Measurements from ENCODE around the gene ITIH1. TPM values are rescaled to one million over a fixed set of nuclear protein-coding genes. Genes with fewer than 3 reads are reported as not detected.

The ITIH1 gene
- total and polyA plus RNA-seq, 9 of the 15 experiments (the other 6 are each of a cell fraction or from before 2014, with no cell fraction given), result 0.31 TPM; not detected in 8

DNA sequence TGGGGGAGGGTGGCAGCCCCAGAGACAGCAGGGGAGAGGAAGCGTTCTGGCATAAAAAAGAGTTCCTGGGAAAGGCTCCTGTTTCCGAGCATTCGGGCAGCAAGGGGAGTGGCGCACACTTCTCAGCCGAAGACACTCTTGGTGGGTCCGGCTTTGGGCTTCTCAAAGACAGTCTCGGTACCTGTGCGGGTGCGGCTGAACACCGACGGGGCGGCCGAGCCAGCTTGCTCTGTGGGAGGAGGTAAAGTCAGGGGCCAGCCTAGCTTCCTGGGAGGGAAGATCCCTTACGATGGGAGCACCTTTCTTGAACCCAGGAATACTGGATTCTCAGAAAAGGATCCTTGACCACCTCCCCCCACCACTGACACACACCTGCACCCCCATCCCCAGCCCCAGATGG, 55.8 kb downstream of the ITIH1 start:
- in situ Hi-C loops (cut with MboI), result no loop called here
- ATAC-seq (no peak), FAIRE-seq (no peak)

More for the DNA sequence above, 55.8 kb downstream of the ITIH1 start:
- H2AFZ ChIP-seq (ENCODE audit: low read depth, low read length), result no peak overlapping the region
- intact Hi-C loops (cut with micrococcal nuclease), result loop anchor here (5.0 kb wide), 1 partner anchor 91 kb away; no protein-coding TSS in a partner anchor
- H3K36me3 ChIP-seq (ENCODE audit: control insufficient read depth, insufficient read depth, low read length), result no peaks in the 10 kb centered on the region
- H3K27ac ChIP-seq (ENCODE audit: extremely low read depth, low read depth, low read length), result no peak overlapping the region
- no peak for DNase-seq (ENCODE audit: extremely low read depth in 1 of 4, low spot score in 3 of 4)
- H3K9me1 ChIP-seq (ENCODE audit: control insufficient read depth, insufficient read depth, low read length), result no peaks in the 10 kb centered on the region
- no peaks in the 10 kb centered on the region for H3K9me3 ChIP-seq (replicated peaks; ENCODE audit: control insufficient read depth, insufficient read depth, low read depth, low read length)
- H3K4me2 ChIP-seq (ENCODE audit: insufficient read depth, low read length), result no peak overlapping the region
- ChIA-PET CTCF (ENCODE audit: low intra/inter-chr PET ratio) (no interaction called here), POLR2A (interaction anchor here (1.7 kb wide), 1 partner anchor 14 kb away, joined by 4 read pairs; no protein-coding TSS in a partner anchor)
- H3K9ac ChIP-seq (ENCODE audit: insufficient read depth in 1 of 2, low read depth in 2 of 2, low read length in 2 of 2), result no peak overlapping the region
- H4K20me1 ChIP-seq (replicated peaks; ENCODE audit: control insufficient read depth, insufficient read depth, low read length), result no peaks in the 10 kb centered on the region
- H3K79me2 ChIP-seq (ENCODE audit: control insufficient read depth, insufficient read depth, low read length), result no peaks in the 10 kb centered on the region
- no peak overlapping the region for H3K4me3 ChIP-seq
- no TSS peak for BruUV-seq (replicated peaks)
- peaks cover 15 to 20% of the 10 kb centered on the region in 2 experiments for H3K4me1 ChIP-seq (replicated peaks in 1 of 2; ENCODE audit: control insufficient read depth in 2 of 2, insufficient read depth in 2 of 2, low read length in 2 of 2)
- 51% methylated on average over 14 of the region's 14 CpGs for WGBS (ENCODE audit: insufficient coverage, low coverage, missing lambda C conversion rate)
- peaks cover 0 to 13% of the 10 kb centered on the region in 2 experiments; a peak in 3 of 5 replicates for H3K27me3 ChIP-seq (ENCODE audit: control insufficient read depth in 2 of 2, insufficient read depth in 2 of 2, low read length in 2 of 2)
- TF ChIP-seq, protein P1, sequence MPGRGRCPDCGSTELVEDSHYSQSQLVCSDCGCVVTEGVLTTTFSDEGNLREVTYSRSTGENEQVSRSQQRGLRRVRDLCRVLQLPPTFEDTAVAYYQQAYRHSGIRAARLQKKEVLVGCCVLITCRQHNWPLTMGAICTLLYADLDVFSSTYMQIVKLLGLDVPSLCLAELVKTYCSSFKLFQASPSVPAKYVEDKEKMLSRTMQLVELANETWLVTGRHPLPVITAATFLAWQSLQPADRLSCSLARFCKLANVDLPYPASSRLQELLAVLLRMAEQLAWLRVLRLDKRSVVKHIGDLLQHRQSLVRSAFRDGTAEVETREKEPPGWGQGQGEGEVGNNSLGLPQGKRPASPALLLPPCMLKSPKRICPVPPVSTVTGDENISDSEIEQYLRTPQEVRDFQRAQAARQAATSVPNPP (IDR thresholded peaks at IDR 0.05; ENCODE audit: borderline replicate concordance, insufficient read depth, insufficient read length), result no peak
- TF ChIP-seq BRCA1 (IDR thresholded peaks at IDR 0.05) (no peak), BRCA1 (CRISPR knock-in tag; IDR thresholded peaks at IDR 0.05) (no peak), NRF1 (conservative IDR thresholded peaks at IDR 0.05 in 1 of 2, IDR thresholded peaks at IDR 0.05 in 1 of 2) (no peak), PHF20 (IDR thresholded peaks at IDR 0.05; ENCODE audit: partially characterized antibody) (no peak), TARDBP (IDR thresholded peaks at IDR 0.05) (no peak), SMC3 (conservative IDR thresholded peaks at IDR 0.05; ENCODE audit: insufficient read depth, low read depth, low read length) (no peak), ZNF311 (CRISPR knock-in tag; IDR thresholded peaks at IDR 0.05) (no peak), SLC30A9 (CRISPR knock-in tag; IDR thresholded peaks at IDR 0.05) (no peak), ADNP (tag; IDR thresholded peaks at IDR 0.05) (no peak), GTF2E2 (tag; IDR thresholded peaks at IDR 0.05) (no peak), SREBF1 (IDR thresholded peaks at IDR 0.05; ENCODE audit: borderline replicate concordance, low read depth, low read length) (no peak), YY1 (IDR thresholded peaks at IDR 0.05; ENCODE audit: borderline replicate concordance in 1 of 3, control insufficient read depth in 1 of 3, extremely low read depth in 1 of 3, insufficient read depth in 3 of 3, insufficient read length in 1 of 3, insufficient replicate concordance in 2 of 3, low read depth in 1 of 3, low read length in 2 of 3) (no peak)
- TF ChIP-seq, protein P2, sequence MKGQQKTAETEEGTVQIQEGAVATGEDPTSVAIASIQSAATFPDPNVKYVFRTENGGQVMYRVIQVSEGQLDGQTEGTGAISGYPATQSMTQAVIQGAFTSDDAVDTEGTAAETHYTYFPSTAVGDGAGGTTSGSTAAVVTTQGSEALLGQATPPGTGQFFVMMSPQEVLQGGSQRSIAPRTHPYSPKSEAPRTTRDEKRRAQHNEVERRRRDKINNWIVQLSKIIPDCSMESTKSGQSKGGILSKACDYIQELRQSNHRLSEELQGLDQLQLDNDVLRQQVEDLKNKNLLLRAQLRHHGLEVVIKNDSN (CRISPR knock-in tag; IDR thresholded peaks at IDR 0.05), result no peak
